Measurements from ENCODE around the gene SREBF2.

Gene SREBF2

DNA sequence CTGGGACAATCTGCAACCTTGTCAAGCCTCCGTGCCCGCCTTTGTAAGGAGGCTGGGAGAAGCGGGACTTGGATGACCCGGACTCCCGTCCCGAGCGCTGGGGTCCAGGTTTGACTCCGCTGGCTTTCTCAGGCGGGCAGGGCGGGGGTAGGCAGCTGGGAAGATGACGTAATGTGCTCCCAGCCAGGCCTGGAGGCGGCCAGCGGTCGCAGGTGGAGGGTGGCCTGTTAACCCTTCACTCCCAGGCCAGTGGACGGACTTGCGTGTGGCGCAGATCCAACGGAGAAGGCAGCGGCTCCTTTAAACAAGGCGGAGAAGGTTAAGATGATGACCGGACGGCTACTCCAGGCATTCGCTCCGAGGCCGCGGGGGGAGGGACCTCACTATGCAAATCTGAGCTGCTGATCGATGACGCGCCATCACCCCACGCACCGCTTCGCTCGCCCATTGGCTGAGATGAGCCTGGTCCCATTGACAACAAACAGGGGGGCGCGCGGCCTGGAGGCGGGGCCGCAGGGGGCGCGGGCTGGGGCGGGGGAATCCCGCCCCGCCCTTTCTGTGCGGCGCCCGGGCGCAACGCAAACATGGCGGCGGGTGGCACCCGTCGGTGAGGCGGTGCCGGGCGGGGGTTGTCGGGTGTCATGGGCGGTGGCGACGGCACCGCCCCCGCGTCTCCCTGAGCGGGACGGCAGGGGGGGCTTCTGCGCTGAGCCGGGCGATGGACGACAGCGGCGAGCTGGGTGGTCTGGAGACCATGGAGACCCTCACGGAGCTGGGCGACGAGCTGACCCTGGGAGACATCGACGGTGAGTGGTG, at the start of gene SREBF2:
Gene SREBF2 (plus strand): TSS at position 553 of the 816 bp plus-strand sequence. CDS start 166 bp downstream, at position 719.
- DNase-seq (ENCODE audit: low read depth in 2 of 2), result peak; percentile 93 to 96

GRCh38 chr22:41787331-41787730, 45.6 kb upstream of the SREBF2 start:
- DNase-seq (ENCODE audit: low read depth in 2 of 2), result no peak

GRCh38 chr22:41793871-41794270, 39.0 kb upstream of the SREBF2 start:
- no peak for DNase-seq (ENCODE audit: low read depth in 2 of 2)

- DNase-seq (ENCODE audit: low read depth in 2 of 2), result no peak
These were observed 34.2 kb upstream of the SREBF2 start for GRCh38 chr22:41798736-41799135.

DNA sequence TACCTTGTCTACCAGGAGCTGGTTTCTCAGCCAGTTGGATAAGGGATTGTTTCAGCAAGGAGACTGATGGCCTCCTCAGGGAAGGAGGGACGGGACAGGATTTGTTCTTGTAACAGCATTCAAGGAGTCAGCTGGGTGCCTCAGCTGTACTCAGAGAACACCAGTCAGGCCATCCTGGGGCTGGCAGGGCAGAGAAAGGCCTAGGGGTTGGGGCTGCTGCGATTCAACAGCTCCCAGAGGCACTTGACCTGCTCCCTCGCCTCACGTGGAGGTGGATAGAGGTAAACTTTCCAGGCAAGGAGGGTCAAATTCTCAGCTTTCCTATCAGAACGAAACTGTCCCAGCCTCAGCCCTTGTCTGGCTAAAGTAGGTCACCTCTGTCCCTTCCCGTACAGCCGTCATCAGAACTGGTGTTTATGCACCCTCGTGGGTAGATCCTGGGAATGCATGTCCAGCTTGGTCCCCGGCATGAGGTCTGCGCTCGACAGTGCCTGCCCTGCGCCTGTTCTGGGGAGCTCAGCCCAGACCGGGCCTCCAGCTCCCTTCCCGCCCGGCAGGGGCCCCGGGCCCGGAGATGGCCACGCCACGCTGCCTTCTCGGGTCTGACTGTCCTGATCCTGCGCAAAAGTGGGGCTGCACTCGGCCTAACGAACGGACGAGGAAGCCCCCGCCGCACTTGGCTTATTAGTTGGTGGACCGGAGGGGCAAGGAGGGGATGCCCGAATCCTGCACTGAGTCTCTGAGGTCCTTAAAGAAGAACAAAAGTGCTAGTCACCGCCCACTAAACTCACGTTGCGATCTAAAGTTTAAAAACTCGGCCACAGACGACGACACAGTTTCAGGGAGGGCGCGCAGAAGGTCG, 33.2 kb upstream of the SREBF2 start:
- DNase-seq (ENCODE audit: low read depth in 2 of 2), result no peak

DNA sequence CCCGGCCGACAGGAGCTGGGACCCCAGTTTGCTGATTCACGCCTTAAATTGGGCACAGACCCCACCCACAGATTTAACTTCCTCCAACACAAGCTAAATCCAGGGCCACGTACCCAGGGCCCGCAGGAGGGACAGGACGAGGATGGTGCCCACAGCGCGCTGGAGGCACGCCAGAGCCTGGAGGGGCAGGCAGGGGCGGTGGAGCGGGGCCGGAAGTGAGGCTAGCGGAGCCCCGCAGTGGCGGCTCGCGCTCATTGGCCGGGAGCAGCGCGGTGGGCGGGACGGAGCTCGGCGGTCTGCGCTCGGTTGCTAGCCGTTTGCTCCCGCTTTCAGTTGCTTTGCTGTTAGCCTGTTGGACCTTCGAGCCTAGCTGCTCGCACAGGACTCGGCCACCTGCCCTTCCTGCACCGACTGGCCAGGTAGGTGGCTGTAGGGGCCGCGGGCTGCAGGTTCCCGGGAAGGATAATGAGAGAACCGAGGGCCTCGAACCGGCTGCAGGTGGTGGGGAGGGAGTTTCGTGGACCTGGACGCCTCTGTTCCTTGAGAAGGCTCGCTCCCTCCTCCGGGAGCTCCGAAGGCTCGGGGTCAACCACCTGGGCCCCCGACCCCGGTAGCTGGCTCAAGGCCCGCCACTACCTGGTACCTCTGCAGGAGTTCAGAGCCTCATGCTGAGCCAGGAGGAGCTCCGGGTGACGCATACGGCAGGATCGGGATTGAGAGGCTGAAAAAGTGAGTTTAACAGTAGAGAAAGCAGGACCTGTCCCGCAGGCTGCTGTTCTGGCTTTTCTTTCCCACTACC, 32.4 kb upstream of the SREBF2 start, which contains the start of gene CCDC134:
Gene CCDC134 (plus strand): TSS at position 332 of the 799 bp plus-strand sequence. CDS start 8,212 bp downstream, outside the sequence.
- DNase-seq (ENCODE audit: low read depth in 2 of 2), result peak; percentile 74 to 77

GRCh38 chr22:41801147-41801819, 31.6 kb upstream of the SREBF2 start:
- DNase-seq (ENCODE audit: low read depth in 2 of 2), result no peak

GRCh38 chr22:41801886-41802285, 31.0 kb upstream of the SREBF2 start:
- no peak for DNase-seq (ENCODE audit: low read depth in 2 of 2)

GRCh38 chr22:41805639-41806038, 27.3 kb upstream of the SREBF2 start:
- no peak for DNase-seq (ENCODE audit: low read depth in 2 of 2)

- DNase-seq (ENCODE audit: low read depth in 2 of 2), result no peak
These were observed 24.5 kb upstream of the SREBF2 start for GRCh38 chr22:41808400-41808799.

- no peak for DNase-seq (ENCODE audit: low read depth in 2 of 2)
These were observed 22.9 kb upstream of the SREBF2 start for GRCh38 chr22:41810022-41810421.

DNA sequence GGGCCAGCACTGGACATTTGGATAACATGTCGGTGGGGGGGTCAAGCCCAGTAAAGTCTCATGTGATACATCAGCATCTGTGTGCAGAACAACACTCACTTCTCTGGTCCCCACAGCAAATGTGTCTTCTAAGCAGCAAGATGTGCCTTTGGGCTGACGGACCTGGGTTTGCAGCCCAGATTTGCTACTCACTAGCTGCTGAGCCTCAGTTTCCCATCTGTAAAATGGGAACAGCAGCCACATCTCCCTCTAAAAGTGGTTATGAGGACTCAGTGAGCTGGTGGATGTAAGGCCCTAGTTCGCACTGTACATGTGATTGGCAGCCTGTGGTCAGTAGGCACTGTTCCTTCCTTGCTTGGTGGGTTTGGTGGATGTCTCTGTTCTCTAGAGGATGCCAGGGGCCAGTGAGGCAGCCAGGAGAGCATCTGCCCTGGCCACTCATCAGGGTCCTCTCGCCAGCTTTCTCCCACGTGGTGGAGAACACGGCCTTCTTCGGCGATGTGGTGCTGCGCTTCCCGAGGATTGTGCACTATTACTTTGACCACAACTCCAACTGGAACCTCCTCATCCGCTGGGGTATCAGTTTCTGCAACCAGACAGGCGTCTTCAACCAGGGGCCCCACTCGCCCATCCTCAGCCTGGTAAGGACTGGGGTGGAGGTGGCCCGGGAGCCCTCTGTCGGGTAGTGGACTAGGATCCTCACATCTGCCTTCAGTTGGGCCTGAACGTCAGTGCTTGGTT, 19.9 kb upstream of the SREBF2 start:
- no peak for DNase-seq (ENCODE audit: low read depth in 2 of 2)

- DNase-seq (ENCODE audit: low read depth in 2 of 2), result no peak
These were observed 19.0 kb upstream of the SREBF2 start for GRCh38 chr22:41813726-41814410.

- no peak for DNase-seq (ENCODE audit: low read depth in 2 of 2)
These were observed 17.2 kb upstream of the SREBF2 start for GRCh38 chr22:41815716-41816115.

- no peak for DNase-seq (ENCODE audit: low read depth in 2 of 2)
These were observed 16.7 kb upstream of the SREBF2 start for GRCh38 chr22:41816241-41816640.

GRCh38 chr22:41816871-41817270, 16.0 kb upstream of the SREBF2 start:
- no peak for DNase-seq (ENCODE audit: low read depth in 2 of 2)

DNA sequence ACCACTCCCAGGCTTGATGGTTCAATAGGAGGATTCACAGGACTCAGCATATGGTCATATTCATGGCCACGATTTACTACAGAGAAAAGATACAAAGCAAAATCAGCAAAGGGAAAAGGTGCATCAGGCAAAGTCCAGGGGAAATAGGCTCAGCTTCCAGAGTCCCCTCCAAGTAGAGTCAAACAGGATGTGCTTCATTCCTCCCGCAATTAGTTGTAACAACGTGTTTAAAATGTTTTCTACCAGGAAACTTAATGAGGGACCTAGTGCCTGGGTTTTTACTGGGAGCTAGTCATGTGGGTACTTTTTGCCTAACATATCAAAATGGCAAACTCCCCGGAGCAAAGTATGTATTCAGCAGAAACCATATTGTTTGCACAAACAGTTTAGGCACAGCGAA, 14.9 kb upstream of the SREBF2 start:
- DNase-seq (ENCODE audit: low read depth in 2 of 2), result no peak

GRCh38 chr22:41818596-41818995, 14.3 kb upstream of the SREBF2 start:
- no peak for DNase-seq (ENCODE audit: low read depth in 2 of 2)

GRCh38 chr22:41819257-41819656, 13.6 kb upstream of the SREBF2 start:
- no peak for DNase-seq (ENCODE audit: low read depth in 2 of 2)

GRCh38 chr22:41820447-41820846, 12.5 kb upstream of the SREBF2 start:
- no peak for DNase-seq (ENCODE audit: low read depth in 2 of 2)
